ENCODE results near the gene PSMG1. TPM values are rescaled to one million over a fixed set of nuclear protein-coding genes. Genes with fewer than 3 reads are reported as not detected.

Gene PSMG1
- total and polyA plus RNA-seq, 2 of the 8 experiments (the other 6 are each of a cell fraction or from before 2014, with no cell fraction given) = 50.7 to 93.7 TPM

- Histone ChIP-seq H3K4me1 (replicated peaks in 1 of 4; ENCODE audit: control insufficient read depth in 3 of 4, insufficient read depth in 4 of 4, low read length in 3 of 4) (peaks cover 0 to 1% (median 1%) of the 10 kb centered on the region in 4 experiments; a peak in 5 of 7 replicates), H3K27ac (ENCODE audit: low read depth, low read length) (no peak overlapping the region), H3K79me1 (ENCODE audit: low read depth, low read length) (no peaks in the 10 kb centered on the region), H4K20me1 (replicated peaks in 1 of 2; ENCODE audit: control insufficient read depth in 1 of 2, insufficient read depth in 2 of 2, low read length in 2 of 2) (peaks cover 0 to 4% of the 10 kb centered on the region in 2 experiments), H2AK5ac (ENCODE audit: low read depth, low read length) (no peak overlapping the region), H2BK5ac (ENCODE audit: low read depth, low read length) (no peak overlapping the region), H3K4ac (replicated peaks; ENCODE audit: insufficient read length, low read depth, low read length) (no peak overlapping the region), H3K36me3 (ENCODE audit: control insufficient read depth in 2 of 4, insufficient read depth in 4 of 4, low read length in 3 of 4) (no peaks in the 10 kb centered on the region), H2BK15ac (ENCODE audit: low read length) (no peak overlapping the region), H3K23ac (ENCODE audit: insufficient read length) (no peak overlapping the region), H3K27me3 (replicated peaks in 1 of 4; ENCODE audit: control insufficient read depth in 3 of 4, extremely low read depth in 1 of 4, insufficient read depth in 3 of 4, low read length in 3 of 4) (no peaks in the 10 kb centered on the region), H4K91ac (replicated peaks; ENCODE audit: insufficient read length, low read length) (no peak overlapping the region), H3K4me3 (ENCODE audit: extremely low read depth in 1 of 4, insufficient read depth in 2 of 4, low read depth in 3 of 4, low read length in 4 of 4) (no peak overlapping the region), H4K8ac (ENCODE audit: extremely low read depth, insufficient read depth, low read length) (no peak overlapping the region), H3K56ac (replicated peaks; ENCODE audit: insufficient read length, low read depth, low read length) (no peak overlapping the region), H2BK120ac (replicated peaks; ENCODE audit: low read depth, low read length) (no peak overlapping the region), H3K79me2 (ENCODE audit: control insufficient read depth in 1 of 2, insufficient read depth in 2 of 2, low read length in 2 of 2) (no peaks in the 10 kb centered on the region), H4K5ac (ENCODE audit: insufficient read length, low read depth, low read length) (no peak overlapping the region), H3K23me2 (ENCODE audit: low read depth, low read length) (peaks cover 5% of the 10 kb centered on the region; the same call in 1 of the 2 replicates), H3K18ac (ENCODE audit: extremely low read depth, low read length) (no peak overlapping the region), H3K9ac (replicated peaks in 1 of 4; ENCODE audit: extremely low read depth in 1 of 4, low read depth in 3 of 4, low read length in 3 of 4) (no peak overlapping the region), H3K9me3 (ENCODE audit: insufficient read depth in 2 of 2, low read depth in 1 of 2, low read length in 1 of 2) (peaks cover 0 to 6% of the 10 kb centered on the region in 2 experiments; a peak in 2 of 4 replicates), H2BK20ac (ENCODE audit: low read length) (no peak overlapping the region), H2BK12ac (ENCODE audit: low read depth, low read length) (no peak overlapping the region), H3K14ac (ENCODE audit: insufficient read length) (no peak overlapping the region), H3K4me2 (ENCODE audit: insufficient read depth in 1 of 2, low read depth in 2 of 2, low read length in 2 of 2) (no peak overlapping the region), H2AFZ (ENCODE audit: low read length) (no peak overlapping the region)
- ChIA-PET POLR2A (ENCODE audit: partially characterized antibody) (no interaction called here), CTCF (ENCODE audit: partially characterized antibody) (interaction anchor here (1.2 to 1.5 kb wide), 2 partner anchors 21 to 462 kb away, joined by 3 to 5 read pairs; no protein-coding TSS in a partner anchor)
- FAIRE-seq (no peak), DNase-seq (ENCODE audit: low read depth in 1 of 2, low spot score in 2 of 2) (no peak)
- WGBS, 2 experiments (ENCODE audit: extremely low coverage in 1 of 2, insufficient coverage in 1 of 2, insufficient read length in 1 of 2, insufficient replicate concordance in 2 of 2, low coverage in 1 of 2, low lambda C conversion rate in 2 of 2, missing lambda C conversion rate in 1 of 2) = 86% methylated on average over 3 of the region's 3 CpGs; no CpG with 5 or more reads in 1 of the 2 experiments
- no peak for TF ChIP-seq EP300 (IDR thresholded peaks at IDR 0.05; ENCODE audit: borderline replicate concordance in 1 of 2, low read depth in 2 of 2, low read length in 2 of 2)
- no peak for TF ChIP-seq POLR2AphosphoS5 (IDR thresholded peaks at IDR 0.05; ENCODE audit: low read depth, low read length)
- TF ChIP-seq TEAD4 (IDR thresholded peaks at IDR 0.05; ENCODE audit: low read depth, low read length) = no peak
- TF ChIP-seq CTCF (IDR thresholded peaks at IDR 0.05; ENCODE audit: control extremely low read depth in 1 of 3, insufficient read depth in 1 of 3, low read depth in 1 of 3, low read length in 3 of 3) = no peak
- no peak for TF ChIP-seq YY1 (IDR thresholded peaks at IDR 0.05; ENCODE audit: low read depth, low read length)
- no peak for TF ChIP-seq POU5F1 (IDR thresholded peaks at IDR 0.05; ENCODE audit: low read depth, low read length)
- no peak for TF ChIP-seq E2F6 (IDR thresholded peaks at IDR 0.05)
- no peak for TF ChIP-seq CEBPB (IDR thresholded peaks at IDR 0.05; ENCODE audit: low read depth, low read length)
- no peak for TF ChIP-seq SRF (IDR thresholded peaks at IDR 0.05; ENCODE audit: low read depth, low read length)
- no peak for TF ChIP-seq RXRA (IDR thresholded peaks at IDR 0.05; ENCODE audit: insufficient read depth, low read depth, low read length)
Observed at GRCh38 chr21:39132248-39132647, 51.0 kb downstream of the PSMG1 start.

All from H1 (cell line).